Peyer's patch (tissue), 4 donors: Measurements from ENCODE around the gene CLDN9. TPM values are rescaled to one million over a fixed set of nuclear protein-coding genes. Genes with fewer than 3 reads are reported as not detected.

ENCODE experiments used
- DNase-seq, 3 donors: peaks; one replicate each; pipeline ENCODE4 v3.0.0-alpha.2; 2017 to 2019
- H3K27ac ChIP-seq, 4 donors: fragments of 200-600 bp; sonication (generic); one replicate each; pipeline ENCODE4 v1.5.1; 2016 to 2019
- H3K27me3 ChIP-seq, 2 donors: fragments of 200-600 bp; sonication (generic); one replicate each; pipeline ENCODE4 v1.5.1; 2019
- H3K36me3 ChIP-seq, 3 donors: fragments of 200-600 bp; sonication (generic); one replicate each; pipeline ENCODE4 v1.5.1; 2016 to 2019
- H3K4me1 ChIP-seq, 4 donors: fragments of 200-600 bp; sonication (generic); one replicate each; pipeline ENCODE4 v1.5.1; 2016 to 2019
- H3K4me3 ChIP-seq, 4 donors: fragments of 200-600 bp; sonication (generic); 1 replicate in 3 of 4; 2 replicates in 1 of 4; pipeline ENCODE4 v1.5.1; 2016 to 2019; ENCODE audit warnings: mild to moderate bottlenecking in 1 of 4
- H3K9me3 ChIP-seq, 4 donors: fragments of 200-600 bp; sonication (generic); one replicate each; pipeline ENCODE4 v1.5.1; 2016 to 2019; ENCODE audit warnings: mild to moderate bottlenecking in 1 of 4
- POLR2A ChIP-seq, 2 donors: fragments of 450-650 bp; IDR thresholded peaks; one replicate each; pipeline ENCODE4 v1.5.1; 2017; ENCODE audit warnings: antibody characterized with exemption in 2 of 2, mild to moderate bottlenecking in 2 of 2, moderate library complexity in 2 of 2
- total RNA-seq, 4 donors: library from RNA; depleted of rRNA; stranded (reverse); fragments of >200 nt; gene quantifications; one replicate each; pipeline ENCODE4 v1.1.0, GENCODE V29; 2016
- TF ChIP-seq, protein P1 (sequence below), 6 experiments: fragments of 450-650 bp in 4 of 6; fragments of 200-600 bp in 2 of 6; sonication (generic) in 1 of 6; IDR thresholded peaks; one replicate each; pipeline ENCODE4 v1.5.1; 2017 to 2019; ENCODE audit warnings: antibody characterized with exemption in 6 of 6, mild to moderate bottlenecking in 3 of 6, moderate library complexity in 1 of 6

CLDN9 gene
- total RNA-seq, 4 donors from 2014 or later, result 0.76 to 2.5 (median 1.2) TPM

- no peak for TF ChIP-seq POLR2A (IDR thresholded peaks at IDR 0.05)
- TF ChIP-seq, protein P1, sequence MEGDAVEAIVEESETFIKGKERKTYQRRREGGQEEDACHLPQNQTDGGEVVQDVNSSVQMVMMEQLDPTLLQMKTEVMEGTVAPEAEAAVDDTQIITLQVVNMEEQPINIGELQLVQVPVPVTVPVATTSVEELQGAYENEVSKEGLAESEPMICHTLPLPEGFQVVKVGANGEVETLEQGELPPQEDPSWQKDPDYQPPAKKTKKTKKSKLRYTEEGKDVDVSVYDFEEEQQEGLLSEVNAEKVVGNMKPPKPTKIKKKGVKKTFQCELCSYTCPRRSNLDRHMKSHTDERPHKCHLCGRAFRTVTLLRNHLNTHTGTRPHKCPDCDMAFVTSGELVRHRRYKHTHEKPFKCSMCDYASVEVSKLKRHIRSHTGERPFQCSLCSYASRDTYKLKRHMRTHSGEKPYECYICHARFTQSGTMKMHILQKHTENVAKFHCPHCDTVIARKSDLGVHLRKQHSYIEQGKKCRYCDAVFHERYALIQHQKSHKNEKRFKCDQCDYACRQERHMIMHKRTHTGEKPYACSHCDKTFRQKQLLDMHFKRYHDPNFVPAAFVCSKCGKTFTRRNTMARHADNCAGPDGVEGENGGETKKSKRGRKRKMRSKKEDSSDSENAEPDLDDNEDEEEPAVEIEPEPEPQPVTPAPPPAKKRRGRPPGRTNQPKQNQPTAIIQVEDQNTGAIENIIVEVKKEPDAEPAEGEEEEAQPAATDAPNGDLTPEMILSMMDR (IDR thresholded peaks at IDR 0.05), result no peak
- Histone ChIP-seq H3K4me1 (peaks cover 8 to 17% (median 11%) of the 10 kb centered on the region in 4 donors), H3K9me3 (no peaks in the 10 kb centered on the region), H3K4me3 (no peak overlapping the region), H3K27me3 (no peaks in the 10 kb centered on the region), H3K27ac (no peak overlapping the region), H3K36me3 (no peaks in the 10 kb centered on the region)
- no peak for DNase-seq
Observed at GRCh38 chr16:3012246-3012645, 477 bp upstream of the CLDN9 start.

DNA sequence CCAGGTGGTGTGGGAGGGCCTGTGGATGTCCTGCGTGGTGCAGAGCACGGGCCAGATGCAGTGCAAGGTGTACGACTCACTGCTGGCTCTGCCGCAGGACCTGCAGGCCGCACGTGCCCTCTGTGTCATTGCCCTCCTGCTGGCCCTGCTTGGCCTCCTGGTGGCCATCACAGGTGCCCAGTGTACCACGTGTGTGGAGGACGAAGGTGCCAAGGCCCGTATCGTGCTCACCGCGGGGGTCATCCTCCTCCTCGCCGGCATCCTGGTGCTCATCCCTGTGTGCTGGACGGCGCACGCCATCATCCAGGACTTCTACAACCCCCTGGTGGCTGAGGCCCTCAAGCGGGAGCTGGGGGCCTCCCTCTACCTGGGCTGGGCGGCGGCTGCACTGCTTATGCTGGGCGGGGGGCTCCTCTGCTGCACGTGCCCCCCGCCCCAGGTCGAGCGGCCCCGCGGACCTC lies 798 bp downstream of the CLDN9 start:
- H3K36me3 ChIP-seq, result no peaks in the 10 kb centered on the region
- no peak overlapping the region for H3K27ac ChIP-seq
- TF ChIP-seq POLR2A (IDR thresholded peaks at IDR 0.05), result no peak
- TF ChIP-seq, protein P1 (IDR thresholded peaks at IDR 0.05), result no peak
- H3K4me3 ChIP-seq, result no peak overlapping the region
- H3K9me3 ChIP-seq, result no peaks in the 10 kb centered on the region
- DNase-seq, result no peak
- H3K27me3 ChIP-seq, result no peaks in the 10 kb centered on the region
- H3K4me1 ChIP-seq, result peaks cover 0 to 6% (median 1%) of the 10 kb centered on the region in 4 donors

- TF ChIP-seq, protein P1 (IDR thresholded peaks at IDR 0.05), result no peak
- no peak for TF ChIP-seq POLR2A (IDR thresholded peaks at IDR 0.05)
- Histone ChIP-seq H3K4me3 (no peak overlapping the region), H3K4me1 (peaks cover 0 to 6% (median 0%) of the 10 kb centered on the region in 4 donors), H3K36me3 (no peaks in the 10 kb centered on the region), H3K27ac (no peak overlapping the region), H3K27me3 (no peaks in the 10 kb centered on the region), H3K9me3 (no peaks in the 10 kb centered on the region)
- no peak for DNase-seq
Observed at GRCh38 chr16:3013998-3014690, 1.4 kb downstream of the CLDN9 start.

DNA sequence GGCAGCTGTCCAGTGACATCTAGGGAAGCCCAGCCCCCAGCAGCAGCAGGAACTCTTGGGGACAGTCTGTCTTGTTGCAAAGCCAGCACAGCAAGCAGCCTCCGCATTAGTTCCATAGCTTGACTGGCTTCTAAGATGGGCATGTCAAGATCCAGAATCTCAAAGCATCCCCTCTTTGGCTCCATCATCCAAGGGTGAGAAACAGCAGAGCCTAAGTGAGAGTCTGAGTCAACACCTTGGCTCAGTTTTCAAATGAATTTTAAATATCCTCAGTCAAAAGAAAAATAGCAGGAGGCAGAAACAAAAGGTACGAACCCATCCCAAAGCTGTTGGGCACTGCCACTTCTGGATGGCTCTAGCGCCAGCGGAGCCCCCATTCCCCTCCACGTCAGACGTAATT lies 2.2 kb downstream of the CLDN9 start:
- H3K27me3 ChIP-seq, result no peaks in the 10 kb centered on the region
- no peak for DNase-seq
- H3K36me3 ChIP-seq, result no peaks in the 10 kb centered on the region
- no peak overlapping the region for H3K27ac ChIP-seq
- H3K9me3 ChIP-seq, result no peaks in the 10 kb centered on the region
- H3K4me3 ChIP-seq, result no peak overlapping the region
- H3K4me1 ChIP-seq, result peaks cover 0 to 12% (median 6%) of the 10 kb centered on the region in 4 donors
- no peak for TF ChIP-seq POLR2A (IDR thresholded peaks at IDR 0.05)
- TF ChIP-seq, protein P1 (IDR thresholded peaks at IDR 0.05), result no peak

GRCh38 chr16:3015865-3016521 lies 3.3 kb downstream of the CLDN9 start:
- no peaks in the 10 kb centered on the region for H3K27me3 ChIP-seq
- H3K4me1 ChIP-seq, result peaks cover 0 to 15% (median 7%) of the 10 kb centered on the region in 4 donors

More at GRCh38 chr16:3015865-3016521, 3.3 kb downstream of the CLDN9 start:
- no peaks in the 10 kb centered on the region for H3K36me3 ChIP-seq
- DNase-seq, result no peak
- no peak overlapping the region for H3K27ac ChIP-seq
- no peak for TF ChIP-seq POLR2A (IDR thresholded peaks at IDR 0.05)
- TF ChIP-seq, protein P1 (IDR thresholded peaks at IDR 0.05), result no peak
- H3K9me3 ChIP-seq, result no peaks in the 10 kb centered on the region
- no peak overlapping the region for H3K4me3 ChIP-seq
